EL (cell line): Measurements from ENCODE around the gene SMPD2.
"Not testable (repeated sequence)": the region's sequence is repeated elsewhere in the genome, so short reads cannot be mapped to it uniquely, and the experiment has no call there.

Experiments used
- DNase-seq: peaks from one replicate; pipeline ENCODE4 v3.0.0-alpha.2; 2016

The SMPD2 gene

GRCh38 chr6:109447087-109447486, 6.6 kb downstream of the SMPD2 start:
- no peak for DNase-seq

GRCh38 chr6:109447878-109448555, 7.5 kb downstream of the SMPD2 start:
- DNase-seq: no peak

- no peak for DNase-seq
Measured at GRCh38 chr6:109448615-109449014, 8.1 kb downstream of the SMPD2 start.

GRCh38 chr6:109449064-109449794, 8.7 kb downstream of the SMPD2 start:
- no peak for DNase-seq

- DNase-seq: no peak
Measured at GRCh38 chr6:109449795-109450673, 9.5 kb downstream of the SMPD2 start.

GRCh38 chr6:109450801-109451200, 10.3 kb downstream of the SMPD2 start:
- DNase-seq: no peak

GRCh38 chr6:109451376-109451775, 10.9 kb downstream of the SMPD2 start:
- DNase-seq: no peak

GRCh38 chr6:109452181-109452580, 11.7 kb downstream of the SMPD2 start:
- no peak for DNase-seq

- DNase-seq: no peak
Measured at GRCh38 chr6:109453156-109453555, 12.6 kb downstream of the SMPD2 start.

GRCh38 chr6:109453594-109454495, 13.3 kb downstream of the SMPD2 start:
- DNase-seq: no peak

GRCh38 chr6:109454496-109455436, 14.2 kb downstream of the SMPD2 start:
- no peak for DNase-seq

- peak; percentile 67 for DNase-seq
Measured at GRCh38 chr6:109455437-109456110, 15.1 kb downstream of the SMPD2 start, which contains the start of gene MICAL1. MICAL1 (minus strand) TSS chr6:109455772; CDS start chr6:109454196, 1,576 bp downstream.

- DNase-seq: no peak
Measured at GRCh38 chr6:109456111-109456583, 15.6 kb downstream of the SMPD2 start.

- peak; percentile 67 for DNase-seq
Measured at GRCh38 chr6:109456710-109457561, 16.4 kb downstream of the SMPD2 start.

GRCh38 chr6:109457562-109457996, 17.1 kb downstream of the SMPD2 start:
- no peak for DNase-seq

GRCh38 chr6:109458774-109459531, 18.4 kb downstream of the SMPD2 start:
- no peak for DNase-seq

GRCh38 chr6:109460161-109460829, 19.8 kb downstream of the SMPD2 start:
- no peak for DNase-seq

- not testable (repeated sequence) for DNase-seq
Measured at GRCh38 chr6:109461205-109461604, 20.7 kb downstream of the SMPD2 start.
